Heart left ventricle (tissue), 16 donors: Measurements from ENCODE around the gene LAPTM5. TPM values are rescaled to one million over a fixed set of nuclear protein-coding genes. Genes with fewer than 3 reads are reported as not detected.

Source experiments
- ATAC-seq, 4 donors: fragments of 200-7000 bp; cut with Tn5 transposase; one replicate each; pipeline ENCODE4 v1.9.1; 2020 to 2022; ENCODE audit warnings: moderate library complexity in 4 of 4, mild to moderate bottlenecking in 3 of 4, moderate number of reproducible peaks in 1 of 4
- DNase-seq, 5 donors: peaks; one replicate each; pipeline ENCODE4 v3.0.0-alpha.2; 2020
- H3K27ac ChIP-seq, 12 donors: fragments of 200-600 bp; sonication (generic) in 4 of 12; one replicate each; pipeline versions ENCODE4 v1.5.0 to v1.8.0; 2016 to 2022; ENCODE audit warnings: mild to moderate bottlenecking in 2 of 12
- H3K27me3 ChIP-seq, 9 donors: fragments of 200-600 bp; sonication (generic) in 2 of 9; one replicate each; pipeline versions ENCODE4 v1.5.1 to v1.8.0; 2016 to 2022; ENCODE audit warnings: mild to moderate bottlenecking in 3 of 9
- H3K36me3 ChIP-seq, 9 donors: fragments of 200-600 bp; sonication (generic) in 2 of 9; one replicate each; pipeline versions ENCODE4 v1.5.0 to v1.8.0; 2018 to 2022; ENCODE audit warnings: mild to moderate bottlenecking in 2 of 9
- H3K4me1 ChIP-seq, 12 donors: fragments of 200-600 bp; sonication (generic) in 4 of 12; one replicate each; pipeline versions ENCODE4 v1.5.0 to v1.8.0; 2016 to 2022; ENCODE audit warnings: mild to moderate bottlenecking in 3 of 12
- H3K4me3 ChIP-seq, 12 donors: fragments of 200-600 bp; sonication (generic) in 4 of 12; one replicate each; pipeline versions ENCODE4 v1.5.0 to v1.8.0; 2017 to 2022; ENCODE audit warnings: mild to moderate bottlenecking in 9 of 12, moderate library complexity in 4 of 12
- H3K9me3 ChIP-seq, 12 donors: fragments of 200-600 bp; sonication (generic) in 4 of 12; one replicate each; pipeline versions ENCODE4 v1.5.0 to v1.8.0; 2016 to 2022; ENCODE audit warnings: mild to moderate bottlenecking in 1 of 12
- POLR2A ChIP-seq, 2 donors: fragments of 450-650 bp; IDR thresholded peaks; one replicate each; pipeline ENCODE4 v1.6.1; 2017; ENCODE audit warnings: antibody characterized with exemption in 2 of 2, mild to moderate bottlenecking in 2 of 2, moderate library complexity in 2 of 2
- WGBS, 4 donors: extraction: QIAGEN DNeasy Blood & Tissue Kit in 2 of 4; methylation state at CpG; one replicate each; pipeline versions ENCODE4 v1.1.5 to v1.1.7; 2013 to 2018; 5-methylcytosine and 5-hydroxymethylcytosine counted together
- intact Hi-C, 10 donors: fragments of 100-400 bp; cut with DNase I; formaldehyde crosslinking; loops; one replicate each; pipeline versions ENCODE4 v1.11.1 to v1.14.2; 2022
- polyA plus RNA-seq, 2 donors: library from polyadenylated mRNA; stranded (reverse); fragments of 200-250 nt; gene quantifications; one replicate each; pipeline ENCODE4 v1.2.3, GENCODE V29; 2013
- total RNA-seq, 9 donors: library from RNA; depleted of rRNA in 2 of 9; stranded (reverse); fragments of >200 nt in 2 of 9; fragmentation: NEBNext Ultra II Directional in 3 of 9; extraction: Animal tissue kit (Norgen Biotek cat#: 25700) in 3 of 9; gene quantifications; one replicate each; pipeline versions ENCODE4 v1.1.0 to v1.2.4, GENCODE V29; 2016 to 2023
- TF ChIP-seq, protein P1 (sequence below), 12 donors: fragments of 200-600 bp; sonication (generic) in 4 of 12; IDR thresholded peaks; one replicate each; pipeline versions ENCODE4 v1.5.0 to v1.8.0; 2018 to 2022; ENCODE audit warnings: antibody characterized with exemption in 12 of 12, mild to moderate bottlenecking in 5 of 12
- donor health status: ischemic (EF 13 %, LVEDD 7.1; RV severe dilation, severe dysfunction).
- donor health status: healthy with polysubstance abuse.
- donor health status: DM: no; HTN: yes; CAD: no.
- donor health status: DM: no; HTN: no; CAD: no.
- donor health status: ischemic (EF 25% LVEDD 6.9; RV normal size, moderate dysfunction).
- donor health status: ischemic (EF 25% LVEDD 5.7; RV mildly dilated, moderate dysfunction).
- donor health status: healthy.
- donor health status: DM: yes; HTN: yes; CAD: no.
- donor health status: ischemic (EF 35%, LVEDD 5.7; RV mildly dilated, moderate dysfunction).
- donor health status: nonischemic (EF 11% LVEDD 7.7; RV severe dilation, severe dysfunction).
- donor health status: DM: yes; HTN: yes; CAD: no.
- donor health status: PGD.
- donor health status: ischemic (EF 29% LVEDD 5.4; RV normal size, mild dysfunction).
- donor health status: nonischemic (EF 23%, LVEDD 6.1; RV moderate dilation, normal function).

Gene LAPTM5
- total and polyA plus RNA-seq, 11 donors = 6.9 to 260 (median 14.3) TPM

DNA sequence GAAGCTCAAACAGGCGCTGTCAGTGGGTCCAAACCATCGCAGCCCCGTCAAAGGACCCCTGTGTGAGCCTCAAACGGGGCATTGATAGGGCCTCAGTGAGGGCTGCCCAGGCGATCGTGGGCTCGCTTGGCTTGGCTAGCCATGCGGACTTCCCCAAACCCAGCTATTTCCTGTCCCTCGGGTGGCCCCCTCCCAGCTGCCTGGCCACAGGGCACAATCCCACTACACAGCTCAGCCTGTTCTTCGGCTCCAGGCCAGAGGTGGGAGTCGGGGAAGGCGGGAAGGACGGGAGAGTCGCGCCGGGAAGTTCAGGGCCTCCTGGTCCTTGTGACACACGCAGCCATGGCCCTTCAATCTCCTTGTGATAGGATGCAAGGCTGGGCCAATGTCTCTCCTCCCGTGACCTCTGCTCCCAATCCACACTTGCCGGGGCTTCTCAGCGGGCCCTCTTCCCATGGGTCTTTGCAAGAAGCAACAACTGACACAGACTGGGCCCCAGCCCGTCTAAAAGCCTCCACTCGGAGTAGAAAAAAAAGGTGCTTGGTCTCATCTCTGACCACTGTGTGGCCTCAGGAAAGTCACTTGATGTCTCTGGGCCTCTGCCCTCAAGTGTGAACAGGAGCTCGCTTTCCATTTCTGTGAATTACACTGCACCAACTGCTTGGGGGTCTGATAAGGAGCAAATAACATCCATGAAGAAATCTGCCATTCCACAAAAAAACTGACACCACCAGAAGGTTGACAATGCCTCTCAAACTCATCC lies 27.0 kb downstream of the LAPTM5 start:
- Histone ChIP-seq H3K36me3 (peaks cover 0 to 32% (median 0%) of the 10 kb centered on the region in 9 donors), H3K4me1 (peaks cover 0 to 8% (median 0%) of the 10 kb centered on the region in 12 donors), H3K27me3 (no peaks in the 10 kb centered on the region), H3K4me3 (no peak overlapping the region), H3K9me3 (no peaks in the 10 kb centered on the region), H3K27ac (no peak overlapping the region)
- WGBS, 4 donors = 52 to 71% (median 57%) methylated on average over 17 to 23 of the region's 23 CpGs
- intact Hi-C loops = loop anchor here in 1 of 10 donors (5.0 kb wide), 1 partner anchor 197 kb away; no protein-coding TSS in a partner anchor
- TF ChIP-seq, protein P1, sequence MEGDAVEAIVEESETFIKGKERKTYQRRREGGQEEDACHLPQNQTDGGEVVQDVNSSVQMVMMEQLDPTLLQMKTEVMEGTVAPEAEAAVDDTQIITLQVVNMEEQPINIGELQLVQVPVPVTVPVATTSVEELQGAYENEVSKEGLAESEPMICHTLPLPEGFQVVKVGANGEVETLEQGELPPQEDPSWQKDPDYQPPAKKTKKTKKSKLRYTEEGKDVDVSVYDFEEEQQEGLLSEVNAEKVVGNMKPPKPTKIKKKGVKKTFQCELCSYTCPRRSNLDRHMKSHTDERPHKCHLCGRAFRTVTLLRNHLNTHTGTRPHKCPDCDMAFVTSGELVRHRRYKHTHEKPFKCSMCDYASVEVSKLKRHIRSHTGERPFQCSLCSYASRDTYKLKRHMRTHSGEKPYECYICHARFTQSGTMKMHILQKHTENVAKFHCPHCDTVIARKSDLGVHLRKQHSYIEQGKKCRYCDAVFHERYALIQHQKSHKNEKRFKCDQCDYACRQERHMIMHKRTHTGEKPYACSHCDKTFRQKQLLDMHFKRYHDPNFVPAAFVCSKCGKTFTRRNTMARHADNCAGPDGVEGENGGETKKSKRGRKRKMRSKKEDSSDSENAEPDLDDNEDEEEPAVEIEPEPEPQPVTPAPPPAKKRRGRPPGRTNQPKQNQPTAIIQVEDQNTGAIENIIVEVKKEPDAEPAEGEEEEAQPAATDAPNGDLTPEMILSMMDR (IDR thresholded peaks at IDR 0.05) = no peak
- no peak for TF ChIP-seq POLR2A (IDR thresholded peaks at IDR 0.05)
- DNase-seq (no peak), ATAC-seq (no peak)

DNA sequence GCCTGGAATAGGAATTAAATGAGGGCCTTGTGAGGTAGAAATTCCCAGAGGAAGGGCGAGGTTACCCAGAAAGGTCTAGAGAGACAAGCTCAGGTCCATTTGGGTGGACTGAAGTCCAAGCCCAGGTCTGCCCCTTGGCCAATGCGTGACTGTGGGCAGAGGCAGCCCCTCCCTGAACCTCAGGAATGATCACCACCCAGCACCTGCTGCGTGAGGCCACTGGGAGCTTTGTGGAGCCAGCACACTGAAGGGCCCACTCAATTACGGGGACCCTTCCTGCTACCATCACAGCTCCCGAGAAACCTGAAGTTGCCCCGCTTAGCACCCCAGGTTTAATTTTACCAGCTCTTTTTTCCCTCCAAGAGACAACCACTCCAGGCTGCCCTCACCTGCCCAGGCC lies 27.7 kb downstream of the LAPTM5 start:
- Histone ChIP-seq H3K27ac (no peak overlapping the region), H3K4me1 (peaks cover 0 to 8% (median 0%) of the 10 kb centered on the region in 12 donors), H3K27me3 (no peaks in the 10 kb centered on the region), H3K4me3 (no peak overlapping the region), H3K9me3 (no peaks in the 10 kb centered on the region), H3K36me3 (peaks cover 0 to 26% (median 0%) of the 10 kb centered on the region in 9 donors)
- ATAC-seq (no peak), DNase-seq (no peak)
- intact Hi-C loops = loop anchor here in 4 of 10 donors (5.0 to 10.0 kb wide), 4 partner anchors 185 to 695 kb away; no protein-coding TSS in a partner anchor
- TF ChIP-seq, protein P1 (IDR thresholded peaks at IDR 0.05) = no peak
- no peak for TF ChIP-seq POLR2A (IDR thresholded peaks at IDR 0.05)
- 86 to 92% (median 92%) methylated on average over 3 to 6 of the region's 6 CpGs for WGBS, 4 donors

DNA sequence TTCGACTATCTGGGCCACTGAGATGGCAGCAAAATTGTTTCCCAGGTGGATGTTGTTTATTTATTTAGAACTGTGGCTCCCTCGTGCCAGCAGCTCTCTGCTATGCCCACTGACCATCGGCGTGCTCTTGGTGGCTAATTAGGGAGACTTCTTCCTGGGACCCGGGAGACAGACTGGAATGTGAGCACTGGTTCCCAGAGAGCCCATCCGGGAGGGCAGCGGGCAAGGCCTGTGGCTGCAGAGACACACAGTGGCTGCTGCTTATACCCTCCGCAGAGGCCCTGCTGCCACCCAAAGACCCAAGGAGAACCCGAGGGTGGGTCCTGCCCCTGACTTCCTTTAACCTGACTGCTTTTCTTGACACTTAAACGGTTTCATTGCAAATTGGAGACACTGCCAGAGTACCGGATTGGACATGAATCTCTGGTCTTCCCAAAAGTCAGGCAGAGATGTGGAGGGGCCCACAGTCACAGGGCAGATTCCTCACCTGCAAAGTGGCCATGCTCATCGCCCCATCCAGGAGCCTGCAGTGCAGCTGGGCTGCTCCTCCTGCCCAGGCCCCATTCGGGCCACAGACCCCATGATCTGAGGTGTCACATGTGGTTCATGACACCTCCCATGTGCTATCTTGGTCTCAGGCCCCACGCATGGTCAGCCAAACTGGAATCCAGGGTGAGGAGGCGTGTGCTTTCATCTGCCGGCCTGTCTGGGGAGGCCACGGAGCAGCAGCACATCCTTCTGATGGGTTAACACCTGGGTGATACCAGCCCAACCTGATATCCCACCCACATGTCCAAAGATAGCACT lies 28.5 kb downstream of the LAPTM5 start:
- H3K27me3 ChIP-seq = no peaks in the 10 kb centered on the region
- 73 to 83% (median 77%) methylated on average over 16 to 17 of the region's 17 CpGs for WGBS, 4 donors
- intact Hi-C loops = loop anchor here in 4 of 10 donors (5.0 to 10.0 kb wide), 3 partner anchors 186 to 696 kb away; no protein-coding TSS in a partner anchor
- H3K4me1 ChIP-seq = peaks cover 0 to 8% (median 0%) of the 10 kb centered on the region in 12 donors
- H3K36me3 ChIP-seq = peaks cover 0 to 17% (median 0%) of the 10 kb centered on the region in 9 donors
- no peak overlapping the region for H3K27ac ChIP-seq
- TF ChIP-seq, protein P1 (IDR thresholded peaks at IDR 0.05) = no peak
- no peak for TF ChIP-seq POLR2A (IDR thresholded peaks at IDR 0.05)
- DNase-seq (no peak), ATAC-seq (no peak)
- no peak overlapping the region for H3K4me3 ChIP-seq
- H3K9me3 ChIP-seq = no peaks in the 10 kb centered on the region

DNA sequence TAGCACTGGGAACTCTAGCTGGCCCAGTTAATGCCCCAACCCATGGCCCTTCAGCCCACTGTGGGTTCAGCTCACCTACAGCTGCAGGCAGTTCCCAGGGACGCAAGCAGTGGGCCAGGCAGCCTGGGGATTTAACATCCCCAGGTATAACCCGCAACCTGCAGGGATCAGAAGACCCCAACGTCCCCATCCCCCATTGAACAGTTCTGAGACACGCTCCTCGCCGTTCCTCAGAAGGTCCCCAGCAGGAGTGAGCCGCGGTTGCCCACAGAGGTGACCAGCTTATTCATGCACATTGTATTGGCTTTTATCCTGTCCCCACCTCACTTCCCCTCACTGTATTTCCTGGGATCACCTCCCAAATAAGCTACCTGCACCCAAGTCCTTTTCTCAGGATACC lies 29.2 kb downstream of the LAPTM5 start:
- no peak for DNase-seq
- Histone ChIP-seq H3K27me3 (no peaks in the 10 kb centered on the region), H3K4me3 (no peak overlapping the region), H3K36me3 (peaks cover 0 to 10% (median 0%) of the 10 kb centered on the region in 9 donors), H3K9me3 (no peaks in the 10 kb centered on the region), H3K27ac (no peak overlapping the region), H3K4me1 (peaks cover 0 to 8% (median 0%) of the 10 kb centered on the region in 12 donors)
- intact Hi-C loops = loop anchor here in 4 of 10 donors (5.0 to 10.0 kb wide), 3 partner anchors 186 to 696 kb away; no protein-coding TSS in a partner anchor
- TF ChIP-seq POLR2A (IDR thresholded peaks at IDR 0.05) = no peak
- WGBS, 4 donors = 74 to 83% (median 81%) methylated on average over 8 of the region's 8 CpGs
- ATAC-seq = no peak
